LNCAP (cell line): Measurements from ENCODE around the gene NPAS3.

Experiments
- CTCF ChIP-seq: fragments of 450-650 bp; IDR thresholded peaks from 2 replicates; pipeline ENCODE4 v1.5.1; 2017; ENCODE audit warnings: mild to moderate bottlenecking

Gene NPAS3

GRCh38 chr14:33126433-33126832, 187.8 kb downstream of the NPAS3 start:
- no peak for TF ChIP-seq CTCF

- no peak for TF ChIP-seq CTCF
Measured at GRCh38 chr14:33127531-33127930, 188.9 kb downstream of the NPAS3 start.

- TF ChIP-seq CTCF = no peak
Measured at GRCh38 chr14:33131801-33132200, 193.1 kb downstream of the NPAS3 start.

- no peak for TF ChIP-seq CTCF
Measured at GRCh38 chr14:33134162-33134561, 195.5 kb downstream of the NPAS3 start.

- no peak for TF ChIP-seq CTCF
Measured at GRCh38 chr14:33134975-33135374, 196.3 kb downstream of the NPAS3 start.

GRCh38 chr14:33150666-33151428, 212.2 kb downstream of the NPAS3 start:
- no peak for TF ChIP-seq CTCF

GRCh38 chr14:33163109-33163508, 224.4 kb downstream of the NPAS3 start:
- TF ChIP-seq CTCF = no peak

- no peak for TF ChIP-seq CTCF
Measured at GRCh38 chr14:33163600-33163999, 224.9 kb downstream of the NPAS3 start.
